Measurements from ENCODE around the gene TMEM132C.

The TMEM132C gene

GRCh38 chr12:128455851-128456250 lies 188.9 kb downstream of the TMEM132C start:
- no peak overlapping the region for H3K4me2 ChIP-seq (ENCODE audit: low read length)
- no peaks in the 10 kb centered on the region for H3F3A ChIP-seq (ENCODE audit: control insufficient read depth, insufficient read depth)
- H3K9me2 ChIP-seq (replicated peaks; ENCODE audit: control insufficient read depth, low read length): no peaks in the 10 kb centered on the region
- H3K36me3 ChIP-seq (ENCODE audit: control insufficient read depth, low read length): no peaks in the 10 kb centered on the region
- no peaks in the 10 kb centered on the region for H3K9me3 ChIP-seq (ENCODE audit: control insufficient read depth, insufficient read depth, low read length)
- H3K79me2 ChIP-seq (ENCODE audit: control insufficient read depth, low read length): no peaks in the 10 kb centered on the region
- H4K20me1 ChIP-seq (ENCODE audit: control insufficient read depth, insufficient read depth, low read depth, low read length): no peaks in the 10 kb centered on the region
- no peaks in the 10 kb centered on the region for H3K27me3 ChIP-seq (ENCODE audit: control insufficient read depth, low read length)
- H3K27ac ChIP-seq (ENCODE audit: low read depth, low read length): no peak overlapping the region
- TF ChIP-seq CTCF (IDR thresholded peaks at IDR 0.05; ENCODE audit: low read depth, low read length, poor library complexity, severe bottlenecking): no peak
- no peak for TF ChIP-seq EZH2phosphoT487 (IDR thresholded peaks at IDR 0.05; ENCODE audit: borderline replicate concordance, low read length)
- no peaks in the 10 kb centered on the region for H3K4me1 ChIP-seq (ENCODE audit: control insufficient read depth, low read length)
- H3K4me3 ChIP-seq (ENCODE audit: low read length): no peak overlapping the region

- H3K27ac ChIP-seq (ENCODE audit: low read depth, low read length): no peak overlapping the region
- no peaks in the 10 kb centered on the region for H3F3A ChIP-seq (ENCODE audit: control insufficient read depth, insufficient read depth)
- no peaks in the 10 kb centered on the region for H3K36me3 ChIP-seq (ENCODE audit: control insufficient read depth, low read length)
- H3K4me2 ChIP-seq (ENCODE audit: low read length): no peak overlapping the region
- no peaks in the 10 kb centered on the region for H3K4me1 ChIP-seq (ENCODE audit: control insufficient read depth, low read length)
- H3K4me3 ChIP-seq (ENCODE audit: low read length): no peak overlapping the region
- H3K79me2 ChIP-seq (ENCODE audit: control insufficient read depth, low read length): no peaks in the 10 kb centered on the region
- TF ChIP-seq CTCF (IDR thresholded peaks at IDR 0.05; ENCODE audit: low read depth, low read length, poor library complexity, severe bottlenecking) (no peak), EZH2phosphoT487 (IDR thresholded peaks at IDR 0.05; ENCODE audit: borderline replicate concordance, low read length) (no peak)
- H3K27me3 ChIP-seq (ENCODE audit: control insufficient read depth, low read length): no peaks in the 10 kb centered on the region
- H3K9me2 ChIP-seq (replicated peaks; ENCODE audit: control insufficient read depth, low read length): no peaks in the 10 kb centered on the region
- no peaks in the 10 kb centered on the region for H4K20me1 ChIP-seq (ENCODE audit: control insufficient read depth, insufficient read depth, low read depth, low read length)
- H3K9me3 ChIP-seq (ENCODE audit: control insufficient read depth, insufficient read depth, low read length): no peaks in the 10 kb centered on the region
Measured at GRCh38 chr12:128456922-128457321, 190.0 kb downstream of the TMEM132C start.

- Histone ChIP-seq H3F3A (ENCODE audit: control insufficient read depth, insufficient read depth) (no peaks in the 10 kb centered on the region), H3K4me2 (ENCODE audit: low read length) (no peak overlapping the region), H3K27ac (ENCODE audit: low read depth, low read length) (no peak overlapping the region), H3K36me3 (ENCODE audit: control insufficient read depth, low read length) (no peaks in the 10 kb centered on the region), H3K9me2 (replicated peaks; ENCODE audit: control insufficient read depth, low read length) (no peaks in the 10 kb centered on the region), H3K9me3 (ENCODE audit: control insufficient read depth, insufficient read depth, low read length) (no peaks in the 10 kb centered on the region), H4K20me1 (ENCODE audit: control insufficient read depth, insufficient read depth, low read depth, low read length) (no peaks in the 10 kb centered on the region), H3K4me3 (ENCODE audit: low read length) (no peak overlapping the region), H3K4me1 (ENCODE audit: control insufficient read depth, low read length) (no peaks in the 10 kb centered on the region), H3K79me2 (ENCODE audit: control insufficient read depth, low read length) (no peaks in the 10 kb centered on the region), H3K27me3 (ENCODE audit: control insufficient read depth, low read length) (no peaks in the 10 kb centered on the region)
- no peak for TF ChIP-seq CTCF (IDR thresholded peaks at IDR 0.05; ENCODE audit: low read depth, low read length, poor library complexity, severe bottlenecking)
- no peak for TF ChIP-seq EZH2phosphoT487 (IDR thresholded peaks at IDR 0.05; ENCODE audit: borderline replicate concordance, low read length)
Measured at GRCh38 chr12:128458301-128458974, 191.5 kb downstream of the TMEM132C start.

All from DOHH2 (cell line).